ENCODE results near the gene JUN.
"Not testable (repeated sequence)": the region's sequence is repeated elsewhere in the genome, so short reads cannot be mapped to it uniquely, and the experiment has no call there.

JUN gene

GRCh38 chr1:58805716-58806571, 22.1 kb upstream of the JUN start:
- DNase-seq = no peak

GRCh38 chr1:58804853-58805565, 21.2 kb upstream of the JUN start:
- no peak for DNase-seq

- DNase-seq = no peak
Observed at GRCh38 chr1:58803858-58804257, 20.0 kb upstream of the JUN start.

DNA sequence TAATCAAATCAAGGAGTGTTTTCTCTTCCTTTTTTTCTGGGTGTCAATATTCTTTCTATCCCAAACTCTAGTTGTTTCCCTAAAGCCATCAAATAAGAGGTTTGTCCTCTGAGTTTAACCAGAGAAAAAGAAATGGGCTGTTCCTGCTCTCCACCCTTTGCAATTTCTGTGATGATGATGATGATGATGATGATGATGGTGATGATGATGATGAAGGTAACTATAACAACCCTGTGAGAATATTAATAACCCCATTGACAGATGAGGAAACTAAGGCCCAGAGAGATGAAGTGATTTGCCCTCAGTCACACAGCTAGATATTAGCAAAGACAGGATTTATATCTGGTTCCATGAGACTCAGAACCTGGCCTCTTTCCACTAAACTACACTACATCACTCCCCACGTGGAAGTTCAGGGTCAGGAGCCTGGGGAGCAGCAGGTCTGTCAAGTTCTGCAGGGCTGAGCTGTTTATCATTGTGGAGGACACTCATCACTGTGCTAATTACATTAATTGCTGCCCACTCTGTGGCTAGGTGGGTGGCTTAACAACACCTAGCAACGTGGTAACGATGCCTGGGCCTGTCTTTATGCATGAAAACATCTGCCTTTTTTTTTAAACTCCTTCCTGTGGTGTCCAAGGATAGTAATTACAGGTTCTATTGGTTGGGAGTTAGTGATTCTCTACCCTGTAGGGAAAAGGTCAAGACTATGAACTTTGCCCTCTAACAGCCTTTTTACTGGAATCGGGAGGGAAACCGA, 19.0 kb upstream of the JUN start:
- DNase-seq = no peak

- not testable (repeated sequence) for DNase-seq
Observed at GRCh38 chr1:58801286-58801685, 17.4 kb upstream of the JUN start.

GRCh38 chr1:58799650-58800049, 15.8 kb upstream of the JUN start:
- DNase-seq = no peak

GRCh38 chr1:58798910-58799442, 15.1 kb upstream of the JUN start:
- DNase-seq = no peak

DNA sequence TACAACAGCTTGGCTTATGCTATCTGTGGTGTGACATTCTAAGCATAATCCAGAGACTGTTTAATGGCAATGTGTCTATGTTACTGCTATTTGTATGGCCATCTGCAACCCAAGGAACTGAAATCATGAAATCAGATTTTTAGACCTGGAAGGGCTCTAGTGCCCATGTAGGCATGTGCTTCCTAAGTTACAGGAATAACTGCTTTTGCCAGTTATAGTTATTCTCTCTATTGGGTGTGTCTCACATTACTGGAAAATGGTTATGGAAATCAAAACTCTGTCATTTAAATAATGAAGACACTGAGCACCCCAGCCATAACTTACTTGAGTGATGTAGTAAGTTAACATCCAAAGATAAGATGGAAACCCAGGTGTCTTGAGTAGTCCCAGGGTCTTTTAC, 12.6 kb upstream of the JUN start:
- no peak for DNase-seq

DNA sequence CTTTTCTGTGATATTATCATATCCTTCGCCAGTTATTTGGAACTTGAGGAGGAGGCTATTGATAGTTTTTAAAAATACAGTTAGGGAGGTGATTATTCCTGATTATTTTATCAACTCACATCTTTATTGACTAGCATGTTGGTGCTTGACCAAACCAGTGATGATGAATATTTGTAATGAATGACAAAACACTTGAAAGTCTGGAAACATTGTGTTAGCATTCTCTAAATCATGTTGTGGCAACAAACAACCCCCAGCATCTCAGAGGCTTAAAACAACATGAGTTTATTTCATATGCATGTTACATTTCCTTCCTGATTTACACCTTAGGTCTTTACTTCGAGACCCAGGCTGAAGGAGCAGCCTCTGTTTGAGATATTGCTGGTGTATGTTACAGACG, 10.7 kb upstream of the JUN start:
- DNase-seq = no peak

DNA sequence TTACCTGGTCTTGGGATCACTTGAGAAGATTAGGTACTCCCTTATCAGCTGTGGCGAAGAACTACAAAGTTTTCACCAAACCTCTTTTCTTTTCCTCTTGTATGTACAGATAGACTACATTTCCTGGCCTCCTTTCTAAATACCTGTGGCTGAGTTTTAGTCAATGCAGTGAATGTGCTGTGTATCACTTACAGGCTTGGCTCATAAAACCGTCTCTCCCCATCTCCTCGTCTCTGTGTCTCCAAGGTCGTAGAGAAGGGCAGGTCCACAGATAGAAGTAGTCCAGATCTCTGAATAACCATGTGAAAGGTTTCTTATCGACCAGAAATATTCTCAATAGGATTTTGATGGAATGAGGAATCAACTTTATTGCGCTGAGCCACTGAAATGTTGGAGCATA, 9.0 kb upstream of the JUN start:
- DNase-seq = no peak

DNA sequence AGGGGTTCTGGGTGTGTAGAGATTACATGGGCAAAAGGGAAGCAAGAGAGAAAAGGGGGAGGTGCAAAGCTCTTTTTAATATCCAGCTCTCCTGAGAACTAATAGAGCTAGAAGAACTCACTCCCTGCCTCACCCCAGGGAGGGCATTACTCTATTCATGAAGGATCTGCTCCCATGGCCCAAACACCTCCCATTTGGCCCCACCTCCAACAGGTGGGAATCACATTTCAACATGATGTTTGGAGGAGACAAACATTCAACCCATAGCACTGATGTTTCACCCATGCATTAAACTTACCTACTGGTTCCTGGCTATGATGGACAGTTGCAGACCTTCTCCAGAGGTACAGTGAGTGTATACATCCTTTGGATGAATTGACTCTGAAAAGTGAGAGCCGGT, 7.3 kb upstream of the JUN start:
- no peak for DNase-seq

DNA sequence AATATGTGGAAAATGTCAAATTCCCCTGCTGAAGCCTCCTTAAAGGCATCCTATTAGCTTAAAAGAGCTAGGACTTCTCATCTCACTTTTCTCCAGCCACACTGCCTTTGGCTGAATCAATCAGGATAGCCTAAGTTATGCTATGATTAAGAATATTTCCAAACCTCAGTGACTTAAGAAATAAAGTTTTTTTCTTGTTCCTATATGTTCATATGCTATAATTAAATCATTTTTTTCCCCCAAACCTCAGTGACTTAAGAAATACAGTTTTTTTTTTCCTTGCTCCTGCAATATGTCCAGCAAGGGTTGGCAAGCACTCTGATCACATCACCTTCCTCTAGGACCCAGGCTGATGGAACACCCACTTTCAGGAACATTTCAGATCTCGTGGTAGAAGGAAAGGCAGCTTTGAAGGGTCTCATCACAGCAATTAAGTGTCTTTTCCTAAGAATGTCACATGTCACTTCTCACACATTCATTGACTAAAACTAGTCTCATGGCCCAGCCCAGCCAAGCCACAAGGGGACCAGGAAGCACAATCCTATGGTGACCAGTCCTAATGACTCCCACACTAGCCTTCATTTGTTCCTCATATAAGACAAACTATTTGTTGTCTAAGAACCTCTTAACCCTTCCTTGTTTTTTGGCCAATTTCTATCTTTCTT, 6.3 kb upstream of the JUN start:
- no peak for DNase-seq

DNA sequence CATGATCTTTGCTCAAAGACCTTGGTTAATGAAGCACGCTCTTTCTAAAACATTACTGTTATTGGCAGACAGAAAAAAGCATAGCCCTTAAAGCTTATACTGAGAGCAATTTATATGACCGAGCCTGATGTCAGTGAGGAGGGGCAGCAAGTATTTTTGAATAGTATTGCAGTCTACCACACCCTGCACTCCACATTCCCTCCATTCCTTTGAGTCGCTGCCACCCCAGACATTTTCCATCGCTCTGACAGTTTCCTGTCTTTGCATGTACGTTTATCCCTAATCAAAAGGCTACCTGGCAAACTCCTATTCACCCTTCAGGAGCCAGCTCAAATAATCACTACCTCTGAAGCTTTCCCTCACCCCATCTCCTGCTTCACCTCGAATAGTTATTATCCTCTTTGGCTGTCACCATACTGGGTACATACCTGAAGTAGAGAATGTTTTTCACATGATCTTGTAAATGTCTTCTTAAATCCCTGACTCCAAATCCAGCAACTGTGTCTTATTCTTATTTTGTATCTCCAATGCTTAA, 5.5 kb upstream of the JUN start:
- DNase-seq = no peak

- DNase-seq = no peak
Observed at GRCh38 chr1:58788259-58788658, 4.4 kb upstream of the JUN start.

- no peak for DNase-seq
Observed at GRCh38 chr1:58786927-58787245, 3.0 kb upstream of the JUN start.

DNA sequence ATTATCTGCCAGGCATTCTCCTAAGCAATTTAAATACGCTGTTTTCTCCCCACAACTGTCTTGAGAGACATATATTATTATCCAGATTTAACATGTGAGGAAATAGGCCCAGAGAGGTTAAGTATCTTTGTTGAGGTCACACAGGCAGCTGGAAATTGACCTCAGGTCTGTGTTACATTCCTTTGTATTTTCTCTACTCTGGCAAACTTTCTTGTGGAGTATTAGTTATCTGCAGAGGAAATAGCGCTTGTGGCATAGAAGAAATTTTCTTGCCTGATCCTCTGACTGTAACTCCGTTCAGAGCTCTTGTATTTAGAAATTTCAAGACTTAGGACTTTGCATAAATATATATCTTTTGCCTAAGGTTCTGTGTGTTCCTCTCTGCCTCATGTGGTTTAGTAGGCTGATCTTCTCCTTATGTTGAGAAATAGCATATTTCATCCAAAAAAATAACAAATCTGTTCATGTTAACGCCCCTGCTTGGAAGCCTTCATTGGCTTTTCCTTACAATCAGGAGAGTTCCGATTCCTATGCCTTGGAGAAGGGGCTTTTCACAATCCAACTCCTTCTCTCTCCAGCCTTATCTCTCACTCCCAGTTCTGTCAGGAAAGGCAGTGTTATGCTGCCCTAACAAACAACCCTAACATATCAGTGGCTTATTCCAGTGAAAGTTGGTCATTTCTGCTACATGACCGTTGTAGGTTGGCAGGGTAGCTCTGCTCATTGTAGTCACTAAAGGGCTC, 2.5 kb upstream of the JUN start:
- DNase-seq = no peak

- peak; percentile 60 to 72 for DNase-seq
Observed at GRCh38 chr1:58785442-58786058, 1.7 kb upstream of the JUN start.

GRCh38 chr1:58784758-58785441, 1.1 kb upstream of the JUN start:
- peak; percentile 82 to 89 for DNase-seq

DNA sequence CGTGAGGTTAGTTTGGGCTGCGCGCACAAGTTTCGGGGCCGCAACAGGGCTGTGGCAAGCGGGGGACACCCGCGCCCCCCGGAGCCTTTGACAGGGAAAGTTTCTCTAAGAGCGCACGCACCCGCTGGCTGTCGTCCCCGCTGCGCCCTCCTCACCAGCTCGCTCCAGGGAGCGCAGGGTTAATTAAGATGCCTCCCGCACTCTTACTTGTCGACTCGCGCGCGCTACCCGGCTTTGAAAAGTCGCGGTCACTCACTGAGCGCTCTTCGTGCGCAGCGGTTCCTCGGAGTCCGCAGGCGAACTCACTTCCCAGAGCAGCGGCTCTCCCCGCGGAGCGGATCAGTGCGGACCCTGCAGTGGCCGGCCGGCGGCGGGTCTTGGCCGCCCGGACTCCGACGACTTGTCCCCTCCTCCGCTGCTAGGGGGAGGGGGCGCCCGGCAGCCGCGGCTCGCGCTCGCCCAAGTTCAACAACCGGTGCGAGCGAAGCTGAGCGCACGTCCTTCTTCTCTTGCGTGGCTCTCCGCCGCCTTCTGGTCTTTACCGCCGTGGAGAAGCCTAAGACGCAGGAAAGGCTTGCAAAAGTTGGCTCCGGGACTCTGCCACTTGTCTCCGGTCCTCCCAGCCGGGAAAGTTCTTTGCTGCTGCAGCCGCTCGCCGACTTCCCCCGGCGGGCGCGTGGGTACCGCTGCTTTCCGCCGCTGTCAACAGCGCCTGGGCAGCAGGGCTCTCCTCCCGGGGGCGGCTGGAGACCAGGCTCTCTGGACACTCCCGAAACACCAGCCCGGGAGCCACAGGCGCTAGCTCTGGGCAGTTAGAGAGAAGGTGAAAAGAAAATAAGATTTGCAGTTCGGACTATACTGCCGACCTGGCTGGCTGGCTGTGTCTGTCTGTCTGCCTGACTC, 506 bp downstream of the JUN start:
- DNase-seq = peak in 1 of 2 experiments; percentile 80

Data from NCI-H446 (cell line).